ENCODE results near the gene VSX1. TPM values are rescaled to one million over a fixed set of nuclear protein-coding genes. Genes with fewer than 3 reads are reported as not detected.

VSX1 gene
- total and polyA plus RNA-seq, 9 of the 15 experiments (the other 6 are each of a cell fraction or from before 2014, with no cell fraction given): not detected

- TF ChIP-seq MYBL2 (IDR thresholded peaks at IDR 0.05; ENCODE audit: low read depth) (no peak), MYBL2 (CRISPR knock-in tag; IDR thresholded peaks at IDR 0.05; ENCODE audit: borderline replicate concordance) (no peak), CLOCK (CRISPR knock-in tag; IDR thresholded peaks at IDR 0.05; ENCODE audit: borderline replicate concordance) (no peak), HMGXB4 (CRISPR knock-in tag; IDR thresholded peaks at IDR 0.05) (no peak)
Observed at GRCh38 chr20:25097498-25097897, 15.6 kb upstream of the VSX1 start (continued).

All from K562 (cell line).